SKM-1 treated with dmso at 0.1 percent for 144 hours (cell line): ENCODE results near the gene MNS1.
A peak's percentile ranks its signal among the peaks of the same experiment; 100 is the strongest.
"Not testable (repeated sequence)": the region's sequence is repeated elsewhere in the genome, so short reads cannot be mapped to it uniquely, and the experiment has no call there.

Experiments
- DNase-seq: peaks from one replicate; lab custom pipeline; 2025; ENCODE audit not compliant: unreplicated experiment; lab: John Stamatoyannopoulos, UW

Gene MNS1, protein sequence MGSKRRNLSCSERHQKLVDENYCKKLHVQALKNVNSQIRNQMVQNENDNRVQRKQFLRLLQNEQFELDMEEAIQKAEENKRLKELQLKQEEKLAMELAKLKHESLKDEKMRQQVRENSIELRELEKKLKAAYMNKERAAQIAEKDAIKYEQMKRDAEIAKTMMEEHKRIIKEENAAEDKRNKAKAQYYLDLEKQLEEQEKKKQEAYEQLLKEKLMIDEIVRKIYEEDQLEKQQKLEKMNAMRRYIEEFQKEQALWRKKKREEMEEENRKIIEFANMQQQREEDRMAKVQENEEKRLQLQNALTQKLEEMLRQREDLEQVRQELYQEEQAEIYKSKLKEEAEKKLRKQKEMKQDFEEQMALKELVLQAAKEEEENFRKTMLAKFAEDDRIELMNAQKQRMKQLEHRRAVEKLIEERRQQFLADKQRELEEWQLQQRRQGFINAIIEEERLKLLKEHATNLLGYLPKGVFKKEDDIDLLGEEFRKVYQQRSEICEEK

DNA sequence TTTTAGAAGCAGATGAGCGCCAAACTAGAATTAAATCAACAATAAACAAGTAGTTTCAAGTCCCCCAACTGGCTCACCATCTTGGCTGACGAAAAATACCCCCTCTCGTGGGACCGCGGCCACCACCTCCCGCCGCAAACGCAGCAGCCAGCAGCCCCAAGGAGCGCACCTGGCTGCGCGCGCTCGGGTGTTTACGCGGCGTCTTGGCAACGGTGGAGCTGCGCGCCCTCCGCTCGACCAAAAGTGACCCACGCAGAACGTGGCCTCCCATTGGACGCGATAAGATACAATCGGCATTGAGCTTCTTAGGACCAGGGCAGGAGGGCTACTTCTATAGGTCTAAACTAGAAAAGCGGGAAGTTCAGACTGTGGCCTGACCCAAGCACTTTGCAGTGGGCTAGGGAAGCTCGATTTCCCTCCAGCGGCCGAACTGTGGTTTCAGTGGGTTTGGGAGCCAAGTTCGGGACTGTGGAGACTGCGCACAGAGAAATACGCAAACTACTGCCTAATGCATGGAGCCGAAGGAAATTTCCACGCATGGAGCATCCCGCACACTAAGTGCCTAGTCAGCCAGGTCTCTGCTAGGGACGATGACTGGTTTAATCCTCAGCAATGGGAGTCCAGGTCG, at the start of gene MNS1:
TSS of gene MNS1 (minus strand) at position 245 of the 628 bp plus-strand sequence. CDS start at position 80, 165 bp downstream.
- DNase-seq: peak; percentile 98

DNA sequence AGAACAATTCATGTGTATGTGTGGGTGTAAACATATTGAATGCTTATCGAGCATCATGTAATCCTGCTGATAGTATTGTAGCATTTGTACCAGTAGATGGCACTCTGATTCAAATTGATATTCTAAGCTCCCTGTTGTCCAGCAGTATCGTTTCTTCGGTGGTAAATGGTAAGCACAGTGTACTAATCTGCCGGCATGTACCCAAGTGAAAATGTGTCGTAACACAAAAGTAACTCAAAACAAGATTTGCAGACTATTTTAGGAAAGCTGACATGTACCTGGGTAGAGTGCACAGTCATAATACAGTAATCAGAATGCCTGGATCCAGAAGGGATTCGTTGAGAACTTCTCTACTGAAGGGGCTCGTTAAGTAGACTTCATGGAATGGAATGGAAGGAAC, 31.7 kb upstream of the MNS1 start:
- DNase-seq: peak; percentile 76

DNA sequence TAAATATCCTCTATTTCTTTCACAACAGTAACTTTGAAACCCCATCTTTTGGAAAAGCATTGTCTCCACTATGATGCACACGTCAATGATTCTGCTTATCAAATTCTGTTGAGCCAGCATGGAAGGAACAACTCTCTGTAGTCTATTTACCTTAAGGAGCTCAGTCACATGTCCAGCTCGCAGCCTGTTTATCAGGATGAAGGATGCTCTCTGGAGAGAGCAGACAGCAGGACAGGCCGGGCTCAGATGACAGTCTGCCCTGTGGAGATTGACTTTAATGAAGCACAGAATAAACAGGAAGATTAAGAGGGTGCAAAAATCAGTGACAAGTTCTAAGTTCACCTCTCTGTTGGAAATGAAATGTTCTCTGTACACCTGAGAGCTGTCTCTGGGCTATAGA, 30.6 kb upstream of the MNS1 start:
- DNase-seq: no peak

DNA sequence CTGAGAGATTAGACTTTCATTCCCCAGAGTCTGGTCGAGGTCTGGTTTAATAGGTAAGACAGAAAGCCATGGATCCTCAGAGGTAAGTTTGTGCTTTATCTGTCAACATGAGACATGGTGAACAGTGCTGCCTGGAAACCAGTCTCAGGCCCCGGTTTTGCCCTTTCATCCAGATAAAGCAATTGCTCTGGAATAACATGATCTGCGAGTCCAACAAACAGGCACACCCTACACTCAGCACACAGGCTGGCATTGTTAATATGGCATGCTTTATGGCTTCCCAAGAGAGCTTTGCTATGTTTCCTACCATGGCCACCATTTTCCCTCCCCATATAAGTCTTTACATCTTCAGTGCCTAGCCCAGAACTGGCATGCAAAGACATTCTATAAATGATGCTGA, 30.1 kb upstream of the MNS1 start:
- DNase-seq: no peak

DNA sequence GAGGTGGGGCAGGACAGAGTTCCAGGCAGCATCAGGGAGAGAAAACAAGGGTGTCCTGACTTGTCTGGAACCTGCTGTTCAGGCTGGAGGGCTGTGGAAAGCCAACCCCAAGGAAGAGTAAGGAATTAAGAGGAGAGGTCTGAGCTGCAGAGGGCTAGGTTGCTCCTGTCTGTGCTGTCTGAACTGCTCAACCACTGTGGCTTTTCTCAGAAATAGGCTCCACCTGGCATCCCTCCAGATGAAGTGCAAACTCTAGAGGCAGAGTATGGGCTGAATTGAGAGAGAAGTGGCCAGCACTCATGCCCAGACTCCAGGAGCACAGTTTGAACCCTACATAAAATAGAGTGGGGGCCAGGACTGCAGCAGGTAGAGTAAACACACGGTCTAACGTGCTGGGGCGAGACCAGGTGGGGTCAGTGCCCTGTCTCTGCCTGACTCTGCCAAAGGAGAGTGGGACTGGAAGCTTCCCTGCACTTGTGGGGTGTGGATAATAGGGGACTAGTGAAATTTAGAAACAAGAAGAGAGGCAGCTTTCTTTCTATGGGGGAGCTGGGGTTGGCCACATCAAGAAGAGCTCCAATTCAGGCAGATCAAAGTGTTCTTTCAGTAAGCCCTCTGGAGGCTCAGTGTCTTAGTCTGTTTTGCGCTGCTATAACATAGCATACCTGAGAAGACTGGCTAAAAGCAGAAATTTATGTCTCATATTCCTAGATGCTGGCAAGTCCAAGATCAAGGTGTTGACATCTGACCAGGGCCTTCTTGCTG, 28.0 kb upstream of the MNS1 start:
- DNase-seq: no peak

DNA sequence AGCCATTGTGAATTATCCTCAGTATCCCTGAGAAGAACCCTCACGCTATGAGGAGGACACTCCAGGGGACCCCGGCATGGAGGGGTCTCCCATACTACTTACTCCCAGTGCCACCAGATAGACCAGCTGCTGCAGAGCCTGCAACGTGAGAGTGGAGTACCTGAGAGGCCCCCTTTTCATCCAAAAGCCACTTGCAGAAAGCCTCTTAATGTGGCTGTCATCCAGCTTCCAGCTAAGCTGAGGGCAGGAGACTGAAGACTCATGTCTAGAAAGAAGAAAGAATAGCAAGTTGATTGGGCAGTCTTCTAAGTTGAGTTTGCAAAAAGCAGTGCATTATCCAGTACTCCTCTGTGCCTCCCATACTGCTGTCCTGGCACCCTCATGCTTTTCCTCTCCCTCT, 27.3 kb upstream of the MNS1 start:
- no peak for DNase-seq

DNA sequence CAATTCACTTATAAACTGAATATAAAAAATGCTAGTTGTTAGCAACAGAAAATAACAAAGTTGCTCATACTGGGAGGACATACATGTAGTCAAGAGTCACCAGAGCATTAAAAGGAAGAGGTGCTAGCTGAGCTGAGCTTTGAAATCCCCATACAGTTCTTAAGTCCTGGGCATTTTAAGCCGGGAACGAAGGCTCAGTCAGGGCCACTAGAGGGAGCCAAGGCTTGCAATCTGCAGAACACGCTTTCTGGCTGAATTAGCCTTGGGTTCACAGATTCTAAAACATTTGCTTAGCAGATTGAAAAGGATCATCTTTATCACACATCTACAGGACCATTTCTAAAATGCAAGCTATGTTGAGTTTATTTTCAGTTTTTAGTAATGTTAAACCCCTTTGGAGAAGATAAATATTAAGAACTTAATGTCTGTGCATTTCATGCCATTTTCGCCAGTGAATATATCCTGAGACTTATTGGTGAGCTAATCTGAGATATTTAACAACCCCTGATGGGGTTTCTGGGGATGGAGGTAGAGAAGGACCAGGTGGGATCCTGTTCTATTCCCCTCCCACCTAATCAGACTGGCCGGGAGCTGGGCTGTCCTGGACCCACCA, 26.3 kb upstream of the MNS1 start:
- DNase-seq: peak; percentile 59

DNA sequence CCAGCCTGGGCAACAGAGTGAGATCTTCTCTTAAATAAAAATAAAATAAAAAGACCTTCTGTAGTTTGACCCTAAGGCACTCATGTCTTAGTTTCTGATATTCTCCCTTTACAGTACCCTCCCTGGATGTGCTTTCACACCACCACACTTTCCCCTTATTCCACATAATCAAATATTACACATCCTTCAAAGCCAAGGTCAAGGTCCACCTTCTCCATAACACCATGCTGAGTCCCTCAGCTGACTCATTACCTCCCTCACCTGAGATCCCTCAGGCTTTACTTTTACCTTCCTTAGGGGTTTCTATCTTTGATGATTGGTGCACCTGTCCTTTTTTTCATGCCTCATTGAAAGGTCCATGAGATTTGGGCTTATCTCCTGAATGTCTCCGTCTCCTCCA, 25.5 kb upstream of the MNS1 start:
- DNase-seq: no peak

DNA sequence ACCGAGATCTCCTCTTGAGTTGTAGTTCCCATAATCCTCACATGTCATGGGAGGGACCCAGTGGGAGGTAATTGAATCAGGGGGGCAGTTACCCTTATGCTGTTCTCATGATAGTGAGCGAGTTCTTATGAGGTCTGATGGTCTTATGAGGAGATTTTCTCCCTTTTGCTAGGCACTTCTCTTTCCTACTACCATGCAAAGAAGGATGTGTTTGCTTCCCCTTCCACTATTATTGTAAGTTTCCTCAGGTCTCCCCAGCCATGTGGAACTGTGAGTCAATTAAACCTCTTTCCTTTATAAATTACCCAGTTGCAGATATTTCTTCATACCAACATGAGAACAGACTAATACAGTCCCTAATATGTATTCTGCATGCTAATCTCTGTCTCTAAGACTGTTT, 21.3 kb upstream of the MNS1 start:
- DNase-seq: not testable (repeated sequence)

DNA sequence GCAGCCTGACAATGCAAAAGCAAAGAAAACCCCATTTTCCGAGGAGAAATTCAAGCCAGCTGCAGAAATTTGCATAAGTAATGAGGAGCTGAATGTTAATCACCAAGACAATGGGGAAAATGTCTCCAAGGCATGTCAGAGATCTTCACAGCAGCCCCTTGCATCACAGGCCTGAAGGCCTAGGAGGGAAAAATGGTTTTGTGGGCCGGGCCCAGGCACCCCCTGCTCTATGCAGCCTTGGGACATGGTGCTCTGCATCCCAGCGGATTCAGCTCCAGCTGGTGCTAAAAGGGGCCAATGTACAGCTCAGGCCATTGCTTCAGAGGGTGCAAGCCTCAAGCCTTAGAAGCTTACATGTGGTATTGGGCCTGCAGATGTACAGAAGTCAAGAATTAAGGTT, 20.5 kb upstream of the MNS1 start:
- not testable (repeated sequence) for DNase-seq

DNA sequence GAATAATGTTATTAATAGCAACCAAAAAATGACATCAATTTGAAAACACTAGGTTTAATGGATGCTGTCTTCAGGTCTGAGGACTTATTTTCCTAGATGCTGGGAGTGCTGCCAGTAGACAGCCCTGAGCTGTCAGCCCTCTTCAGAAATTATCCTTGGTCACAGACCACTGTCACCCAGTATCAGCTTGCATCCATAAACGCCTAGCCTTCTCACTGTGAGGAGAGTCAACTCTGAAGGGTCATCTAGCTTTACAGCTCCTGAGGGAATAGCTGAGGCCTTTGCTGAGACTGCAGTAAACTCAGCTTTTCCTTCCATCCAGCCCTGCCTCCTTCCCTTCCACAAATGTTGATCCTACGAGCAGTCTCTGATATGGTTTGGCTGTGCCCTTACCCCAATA, 19.4 kb upstream of the MNS1 start:
- DNase-seq: no peak

DNA sequence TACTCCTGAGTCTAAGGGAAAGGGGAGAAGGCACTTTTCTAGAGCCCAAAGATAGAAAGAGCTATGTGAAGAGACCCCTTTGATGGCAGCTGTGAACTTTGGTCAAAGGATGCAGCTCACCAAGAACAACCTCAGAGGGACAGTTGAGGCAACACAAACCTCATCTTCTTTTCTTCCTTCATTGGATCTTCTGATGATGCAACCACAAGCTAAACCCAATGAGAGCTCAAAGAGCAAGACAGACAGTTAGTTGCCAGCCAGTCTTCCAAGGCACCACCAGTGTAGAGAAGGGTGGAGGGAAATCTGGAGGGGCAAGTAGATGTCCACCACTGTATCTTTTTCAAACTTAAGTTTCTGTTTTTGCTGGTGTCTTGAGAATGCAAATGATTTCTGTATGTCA, 10.4 kb upstream of the MNS1 start:
- DNase-seq: no peak

DNA sequence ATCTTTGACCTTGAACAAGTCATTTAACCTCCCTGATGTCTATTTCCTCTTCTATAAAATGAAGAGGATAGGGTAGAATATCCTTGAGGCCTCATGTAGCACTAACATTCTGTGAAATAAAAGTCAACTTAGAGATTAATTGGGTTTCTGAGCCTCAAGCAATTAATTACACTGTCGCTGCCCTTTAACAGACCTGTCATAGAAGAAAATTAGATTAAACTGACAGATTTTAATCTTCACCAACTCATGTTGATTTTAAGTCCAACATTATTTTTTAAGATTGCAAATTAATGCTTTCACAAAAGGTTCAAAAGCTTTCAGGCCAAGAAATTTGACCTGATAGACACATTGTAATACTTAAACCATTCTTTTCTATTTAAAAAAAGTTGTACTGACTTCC, 8.1 kb upstream of the MNS1 start:
- no peak for DNase-seq

DNA sequence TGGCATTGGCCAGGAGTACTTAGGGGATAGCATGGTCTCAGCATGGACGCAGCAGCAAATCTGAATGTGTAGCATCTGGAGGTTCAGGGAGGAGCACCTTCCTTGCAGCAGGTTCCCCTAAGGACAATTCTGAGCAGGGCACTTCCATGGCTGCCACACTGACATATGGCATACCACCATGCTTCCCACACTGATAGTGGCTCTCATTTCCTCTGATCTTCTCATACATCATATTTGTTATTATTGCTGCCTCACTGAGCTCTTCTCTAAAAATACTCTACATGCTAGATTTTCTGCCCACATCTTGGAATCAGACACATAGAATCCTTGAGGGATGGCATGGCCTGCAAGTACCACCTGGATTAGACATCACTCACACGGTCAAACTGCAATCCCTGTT, 7.3 kb upstream of the MNS1 start:
- no peak for DNase-seq

DNA sequence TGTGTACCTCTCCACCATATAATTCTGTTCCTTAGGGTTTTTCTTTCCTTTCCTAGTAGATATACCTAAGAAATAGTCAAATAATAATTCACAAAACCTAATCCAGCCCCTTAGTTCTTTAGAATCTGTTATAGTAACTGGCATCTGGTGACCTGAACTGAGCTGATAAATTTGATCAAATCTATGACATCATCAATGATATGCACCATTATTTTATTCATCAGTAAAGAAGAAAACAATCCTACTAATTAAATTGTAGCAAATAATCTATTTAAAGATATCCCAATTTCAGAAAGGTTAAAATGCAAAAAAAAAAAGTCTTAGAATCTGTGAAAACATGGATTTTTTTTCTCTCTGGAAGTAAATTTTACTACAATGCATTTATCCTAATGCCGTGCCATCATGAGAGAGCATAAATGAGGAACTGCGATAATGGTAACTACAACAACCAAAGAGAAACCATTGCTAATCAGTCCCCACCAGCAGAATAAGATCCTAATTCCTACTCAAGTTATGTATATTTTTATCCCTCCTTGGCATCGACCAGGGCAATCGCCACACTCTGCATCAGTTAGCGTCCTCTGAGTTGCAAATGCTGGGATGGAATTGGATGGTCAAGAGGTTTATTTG, 6.6 kb upstream of the MNS1 start:
- DNase-seq: no peak

DNA sequence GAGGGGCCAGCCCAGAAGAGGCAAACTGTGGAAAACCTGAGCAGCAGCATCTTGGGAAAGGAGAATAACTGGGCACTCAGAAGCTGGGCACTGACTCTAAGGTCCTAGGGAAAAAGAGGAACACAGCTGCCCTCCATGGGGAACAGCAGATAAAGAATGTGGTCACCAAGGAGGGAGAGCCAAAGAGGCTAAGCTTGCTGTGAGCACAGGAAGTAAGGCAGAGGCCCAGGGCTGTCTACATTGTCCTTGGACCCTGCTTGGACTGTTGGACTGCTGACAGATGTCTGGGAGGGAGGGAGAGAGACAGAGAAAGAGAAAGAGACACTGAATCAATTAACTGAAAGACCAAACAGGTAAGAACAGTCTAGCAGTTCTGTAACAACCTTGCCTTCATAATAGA, 4.5 kb upstream of the MNS1 start:
- DNase-seq: no peak

DNA sequence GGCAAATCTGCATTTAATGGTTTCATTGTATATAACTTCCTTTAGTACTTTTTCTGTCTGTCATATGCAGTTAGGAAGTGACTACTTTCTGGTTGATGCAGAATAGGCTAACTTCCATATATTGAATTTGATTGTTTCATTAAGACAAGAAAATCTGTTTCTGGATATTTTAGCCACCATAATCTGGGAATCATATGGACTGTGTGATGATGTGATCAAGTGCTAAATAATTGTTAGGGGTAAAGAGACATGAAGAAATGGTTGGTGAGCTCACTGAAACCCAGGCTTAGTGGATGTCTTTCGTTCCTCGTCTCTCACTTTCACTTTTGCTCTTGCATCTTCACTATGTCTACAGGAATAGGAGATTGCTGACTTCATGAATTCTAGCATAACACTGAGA, 3.5 kb upstream of the MNS1 start:
- peak; percentile 17 for DNase-seq

DNA sequence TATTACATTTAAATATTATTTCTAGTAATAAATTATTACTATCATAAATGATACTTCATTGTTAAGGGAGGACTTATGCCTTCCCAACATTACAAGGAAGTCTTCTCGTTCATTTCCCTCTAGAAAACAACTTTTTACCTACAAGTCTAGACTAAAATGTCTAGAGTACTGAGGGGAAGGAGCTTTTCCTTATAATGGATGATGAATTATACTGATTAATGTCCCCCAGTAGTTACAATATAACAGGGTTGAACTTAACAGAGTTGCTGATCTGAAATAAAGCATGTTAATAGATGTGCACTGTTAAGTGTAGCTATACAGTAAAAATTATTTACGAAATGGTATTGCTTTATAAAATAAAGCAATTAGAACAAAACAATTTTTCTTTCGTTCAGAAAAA, 2.7 kb upstream of the MNS1 start:
- DNase-seq: no peak

DNA sequence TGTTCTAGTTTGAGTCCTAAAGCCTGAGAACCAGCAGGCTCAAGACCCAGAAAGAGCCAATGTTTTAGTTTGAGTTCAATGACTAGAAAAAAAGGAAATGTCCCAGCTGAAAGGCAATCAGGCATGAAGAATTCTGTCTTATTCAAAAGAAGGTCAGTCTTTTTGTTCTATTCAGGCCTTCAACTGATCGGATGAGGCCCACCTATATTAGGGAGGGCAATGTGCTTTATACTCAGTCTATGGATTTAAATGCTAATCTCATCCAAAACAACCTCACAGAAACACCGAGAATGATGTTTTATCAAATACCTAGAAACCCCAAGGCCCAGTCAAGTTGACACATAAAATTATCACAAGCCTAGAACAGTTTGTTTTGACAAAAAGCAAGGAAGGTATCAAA, 4.0 kb downstream of the MNS1 start:
- DNase-seq: no peak

DNA sequence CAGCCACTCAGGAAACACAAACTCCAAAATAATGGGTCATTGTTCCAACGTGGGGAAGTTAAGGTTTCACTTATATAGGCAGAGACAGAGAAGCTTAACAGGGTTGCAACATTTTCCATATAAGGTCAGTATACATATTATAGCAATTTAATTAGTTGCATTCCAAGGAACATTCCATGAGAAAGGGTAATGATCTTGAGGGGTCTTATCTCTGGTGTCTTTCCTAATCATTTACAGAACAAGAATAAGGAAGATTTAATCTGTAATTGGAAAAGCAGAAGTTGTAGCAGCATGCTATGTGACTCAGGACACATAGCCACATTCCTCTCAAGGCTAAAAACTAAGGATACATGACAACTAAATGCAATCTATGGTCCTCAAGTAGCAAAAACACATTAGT, 4.9 kb downstream of the MNS1 start:
- DNase-seq: peak; percentile 40

DNA sequence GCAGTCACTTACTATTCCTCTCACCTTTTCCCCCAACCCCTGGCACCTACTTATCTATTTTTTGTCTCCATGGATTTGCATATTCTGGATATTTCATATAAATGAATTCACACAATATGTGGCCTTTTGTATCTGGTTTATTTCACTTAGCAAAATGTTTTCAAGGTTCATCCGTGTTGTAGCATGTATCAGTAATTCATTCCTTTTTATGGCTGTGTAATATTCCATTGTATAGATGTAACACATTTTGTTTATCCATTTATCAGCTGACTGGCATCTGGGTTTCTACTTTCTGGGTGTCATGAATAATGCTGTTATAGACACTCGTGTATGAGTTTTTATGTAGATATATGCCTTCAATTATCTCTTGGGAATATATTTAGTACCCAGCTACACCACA, 5.8 kb downstream of the MNS1 start:
- DNase-seq: no peak
